BLaER1 (cell line): ENCODE results near the gene CALML6.
A peak's percentile ranks its signal among the peaks of the same experiment; 100 is the strongest.
"Not testable (repeated sequence)": the region's sequence is repeated elsewhere in the genome, so short reads cannot be mapped to it uniquely, and the experiment has no call there.

ENCODE experiments used
- H3K27ac ChIP-seq: shearing (Covaris generic); formaldehyde crosslinking; 2 replicates; pipeline ENCODE4 v1.8.1; 2022
- H3K27me3 ChIP-seq: shearing (Covaris generic); formaldehyde crosslinking; 2 replicates; pipeline ENCODE4 v1.8.1; 2022
- H3K36me3 ChIP-seq: shearing (Covaris generic); formaldehyde crosslinking; 2 replicates; pipeline ENCODE4 v1.8.1; 2022
- H3K4me1 ChIP-seq: shearing (Covaris generic); formaldehyde crosslinking; 2 replicates; pipeline ENCODE4 v1.8.1; 2022
- H3K4me2 ChIP-seq: shearing (Covaris generic); formaldehyde crosslinking; 2 replicates; pipeline ENCODE4 v1.8.1; 2022
- H3K4me3 ChIP-seq: shearing (Covaris generic); formaldehyde crosslinking; 2 replicates; pipeline ENCODE4 v1.8.1; 2022
- H3K9ac ChIP-seq: shearing (Covaris generic); formaldehyde crosslinking; 2 replicates; pipeline ENCODE4 v1.8.1; 2022
- H3K9me3 ChIP-seq: shearing (Covaris generic); formaldehyde crosslinking; 2 replicates; pipeline ENCODE4 v1.8.1; 2022
- H4K20me1 ChIP-seq: shearing (Covaris generic); formaldehyde crosslinking; 2 replicates; pipeline ENCODE4 v1.8.1; 2022
- Cebpa-rat ChIP-seq: shearing (Covaris generic); IDR thresholded peaks from 2 replicates; pipeline ENCODE4 v1.8.1; 2022

Gene CALML6

GRCh38 chr1:1879942-1880341 is 35.1 kb upstream of the CALML6 start:
- no peak overlapping the region for H3K9ac ChIP-seq
- H3K36me3 ChIP-seq: peaks cover 100% of the 10 kb centered on the region
- H3K4me3 ChIP-seq: no peak overlapping the region
- no peak for TF ChIP-seq Cebpa-rat
- peaks cover 49% of the 10 kb centered on the region for H3K4me1 ChIP-seq
- H3K9me3 ChIP-seq: peaks cover 17% of the 10 kb centered on the region
- no peak overlapping the region for H3K27ac ChIP-seq
- H3K27me3 ChIP-seq: no peaks in the 10 kb centered on the region
- H4K20me1 ChIP-seq: peaks cover 100% of the 10 kb centered on the region
- no peak overlapping the region for H3K4me2 ChIP-seq

- no peak overlapping the region for H3K4me2 ChIP-seq
- H3K9me3 ChIP-seq: peaks cover 9% of the 10 kb centered on the region; the same call in 1 of the 2 replicates
- H3K27ac ChIP-seq: no peak overlapping the region
- peaks cover 100% of the 10 kb centered on the region for H4K20me1 ChIP-seq
- H3K27me3 ChIP-seq: no peaks in the 10 kb centered on the region
- H3K4me1 ChIP-seq: peaks cover 50% of the 10 kb centered on the region
- H3K36me3 ChIP-seq: peaks cover 92% of the 10 kb centered on the region
- no peak for TF ChIP-seq Cebpa-rat
- no peak overlapping the region for H3K9ac ChIP-seq
- no peak overlapping the region for H3K4me3 ChIP-seq
Observed at GRCh38 chr1:1880617-1881312, 34.3 kb upstream of the CALML6 start.

DNA sequence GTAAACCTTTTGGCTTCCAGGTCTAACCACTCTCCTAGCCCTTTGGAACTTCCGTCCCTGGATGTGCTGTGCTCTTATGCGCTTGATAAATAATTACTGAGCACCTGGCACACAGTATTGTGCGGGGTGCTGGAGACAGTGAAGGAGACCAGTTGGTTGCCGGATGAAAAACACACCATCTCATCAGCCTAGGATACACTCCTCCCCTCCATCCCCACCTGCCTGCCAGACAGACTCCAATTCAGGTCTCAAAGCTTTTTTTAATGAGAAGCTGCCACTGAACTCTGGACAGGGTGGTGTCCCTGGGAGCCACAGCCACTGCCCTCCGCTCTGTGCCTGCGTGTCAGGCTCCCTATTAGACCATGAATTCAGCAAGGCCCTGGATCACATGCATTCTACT is 33.3 kb upstream of the CALML6 start:
- no peak for TF ChIP-seq Cebpa-rat
- Histone ChIP-seq H3K9me3 (no peaks in the 10 kb centered on the region; the same call in 1 of the 2 replicates), H3K27ac (no peak overlapping the region), H4K20me1 (peaks cover 100% of the 10 kb centered on the region), H3K27me3 (no peaks in the 10 kb centered on the region), H3K36me3 (peaks cover 91% of the 10 kb centered on the region), H3K4me1 (peaks cover 59% of the 10 kb centered on the region), H3K9ac (no peak overlapping the region), H3K4me3 (no peak overlapping the region), H3K4me2 (peak overlapping the region; percentile 25)

DNA sequence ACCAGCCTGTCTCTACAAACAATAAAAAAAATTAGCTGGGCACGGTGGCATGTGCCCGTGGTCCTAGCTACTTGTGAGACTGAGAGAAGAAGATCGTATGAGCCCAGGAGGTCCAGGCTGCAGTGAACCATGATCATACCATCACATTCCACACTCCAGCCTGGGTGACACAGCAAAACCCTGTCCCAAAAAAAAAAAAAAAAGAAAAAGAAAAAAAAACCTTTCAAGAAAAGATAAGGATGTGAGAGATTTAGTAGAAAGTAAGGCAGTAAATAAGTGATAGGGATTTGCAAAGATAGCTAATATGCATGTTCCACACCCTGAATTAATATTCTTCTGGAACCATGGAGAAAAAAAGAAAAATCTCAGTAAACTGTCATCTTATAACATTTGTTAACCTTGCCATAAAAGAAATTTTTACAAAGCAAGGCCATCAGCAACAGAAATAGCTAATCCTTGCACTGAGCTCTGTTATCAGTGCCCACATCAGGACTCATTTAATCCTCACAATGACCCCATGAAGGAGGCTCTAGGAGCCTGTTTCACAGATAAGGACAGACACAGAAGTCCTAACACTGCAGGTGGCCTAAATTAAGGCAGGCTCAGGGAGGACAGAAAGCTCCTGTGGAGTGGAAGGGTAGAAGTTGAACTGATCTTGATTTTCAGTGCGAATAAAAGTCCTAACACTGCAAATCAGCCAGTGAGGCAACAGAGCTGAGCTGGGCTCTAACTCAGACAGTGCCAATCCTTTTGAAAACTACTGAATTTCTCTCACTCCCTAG is 31.8 kb upstream of the CALML6 start:
- 0 out of 2 replicates have a peak overlapping the region, but pooled peaks have one; percentile 38 for H3K27ac ChIP-seq
- H3K4me2 ChIP-seq: no peak overlapping the region; the same call in 1 of the 2 replicates
- peak overlapping the region; percentile 45; the same call in 1 of the 2 replicates for H3K9ac ChIP-seq
- no peaks in the 10 kb centered on the region for H3K27me3 ChIP-seq
- H3K36me3 ChIP-seq: peaks cover 80% of the 10 kb centered on the region
- peaks cover 72% of the 10 kb centered on the region for H3K4me1 ChIP-seq
- H4K20me1 ChIP-seq: peaks cover 100% of the 10 kb centered on the region
- H3K9me3 ChIP-seq: no peaks in the 10 kb centered on the region
- H3K4me3 ChIP-seq: no peak overlapping the region
- TF ChIP-seq Cebpa-rat: no peak

DNA sequence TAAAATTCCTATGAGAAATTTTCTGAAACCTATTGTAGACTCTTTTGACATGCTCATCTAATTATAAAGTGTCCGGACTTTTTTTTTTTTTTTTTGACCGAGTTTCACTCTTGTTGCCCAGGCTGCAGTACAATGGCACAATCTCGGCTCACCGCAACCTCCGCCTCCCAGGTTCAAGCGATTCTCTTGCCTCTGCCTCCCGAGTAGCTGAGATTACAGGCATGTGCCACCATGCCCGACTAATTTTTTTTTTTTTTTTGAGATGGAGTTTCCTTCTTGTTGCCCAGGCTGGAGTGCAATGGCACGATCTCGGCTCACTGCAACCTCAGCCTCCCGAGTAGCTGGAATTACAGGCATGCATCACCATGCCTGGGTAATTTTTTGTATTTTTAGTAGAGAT is 31.2 kb upstream of the CALML6 start:
- not testable (repeated sequence) for H3K9ac ChIP-seq, H3K9me3 ChIP-seq, H3K27ac ChIP-seq, H3K27me3 ChIP-seq, H3K4me3 ChIP-seq
- H3K36me3 ChIP-seq: peaks cover 75% of the 10 kb centered on the region
- H3K4me2 ChIP-seq: peak overlapping the region; percentile 22
- peaks cover 100% of the 10 kb centered on the region for H4K20me1 ChIP-seq
- peaks cover 72% of the 10 kb centered on the region for H3K4me1 ChIP-seq

DNA sequence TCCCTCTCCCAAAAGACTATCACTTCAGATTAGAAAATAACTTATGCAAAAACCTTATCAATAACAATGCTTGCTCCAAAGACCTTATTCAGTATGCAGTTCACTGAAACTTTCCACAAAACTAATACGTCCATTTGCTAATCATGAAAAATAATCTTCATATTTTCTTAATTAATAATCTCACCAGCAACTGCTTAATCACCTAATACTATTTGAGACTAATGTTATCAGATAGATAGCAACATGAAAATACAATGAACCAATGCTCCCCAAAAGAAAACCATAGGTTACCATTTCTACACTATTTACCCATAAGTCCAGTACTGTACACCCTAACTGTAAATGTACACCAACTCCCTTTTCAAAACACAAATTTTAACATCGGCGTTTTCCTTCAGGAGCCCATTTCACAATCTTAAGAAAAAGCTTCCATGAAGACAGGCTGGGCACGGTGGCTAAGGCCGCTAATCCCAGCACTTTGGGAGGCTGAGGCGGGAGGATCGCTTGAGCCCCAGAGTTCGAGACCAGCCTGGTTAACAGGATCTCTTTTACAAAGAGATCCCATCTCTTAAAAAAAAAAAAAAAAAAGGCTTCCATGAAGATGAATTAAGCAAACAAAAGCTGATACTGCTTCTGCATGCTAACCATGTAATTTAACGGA is 25.8 kb upstream of the CALML6 start:
- H3K27ac ChIP-seq: peak overlapping the region; percentile 100
- H3K4me3 ChIP-seq: peak overlapping the region; percentile 83
- peaks cover 66% of the 10 kb centered on the region for H3K4me1 ChIP-seq
- no peaks in the 10 kb centered on the region for H3K27me3 ChIP-seq
- no peaks in the 10 kb centered on the region for H3K9me3 ChIP-seq
- TF ChIP-seq Cebpa-rat: no peak
- peak overlapping the region; percentile 88 for H3K4me2 ChIP-seq
- peaks cover 21% of the 10 kb centered on the region for H3K36me3 ChIP-seq
- H4K20me1 ChIP-seq: peaks cover 60% of the 10 kb centered on the region
- peak overlapping the region; percentile 99 for H3K9ac ChIP-seq

DNA sequence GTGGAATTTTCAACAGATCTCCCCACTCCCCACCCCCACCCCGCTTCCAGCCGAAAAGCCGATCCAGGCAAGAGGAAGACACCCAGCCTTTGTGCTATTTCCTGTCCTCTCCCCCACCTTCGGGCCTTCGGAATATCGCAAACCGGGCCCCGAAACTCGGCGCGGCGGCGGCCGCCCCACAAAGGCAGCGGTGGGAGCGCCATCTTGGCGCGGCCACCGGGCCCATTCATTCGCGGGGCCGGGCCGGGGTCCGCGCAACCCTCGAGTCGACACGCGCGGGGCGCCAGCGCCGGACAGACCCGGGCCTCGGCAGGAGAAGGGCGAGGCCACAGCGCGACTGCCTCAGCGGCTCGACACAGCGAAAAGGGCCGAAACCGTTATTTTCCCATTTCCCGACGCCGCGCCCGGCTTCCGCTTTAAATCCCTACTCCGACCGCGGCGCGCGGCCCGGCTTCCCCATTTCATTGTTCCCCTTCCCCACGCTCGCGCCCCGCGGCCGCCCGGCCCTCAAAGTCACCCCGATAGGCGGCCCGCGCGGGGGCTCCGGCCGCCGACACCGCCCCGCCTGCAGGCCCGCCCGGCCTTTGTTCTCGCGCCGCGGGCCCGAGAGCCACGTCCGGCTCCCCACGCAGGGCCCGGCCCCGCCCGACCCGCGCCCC is 25.1 kb upstream of the CALML6 start:
- peaks cover 52% of the 10 kb centered on the region for H4K20me1 ChIP-seq
- TF ChIP-seq Cebpa-rat: no peak
- H3K27ac ChIP-seq: peak overlapping the region; percentile 100

DNA sequence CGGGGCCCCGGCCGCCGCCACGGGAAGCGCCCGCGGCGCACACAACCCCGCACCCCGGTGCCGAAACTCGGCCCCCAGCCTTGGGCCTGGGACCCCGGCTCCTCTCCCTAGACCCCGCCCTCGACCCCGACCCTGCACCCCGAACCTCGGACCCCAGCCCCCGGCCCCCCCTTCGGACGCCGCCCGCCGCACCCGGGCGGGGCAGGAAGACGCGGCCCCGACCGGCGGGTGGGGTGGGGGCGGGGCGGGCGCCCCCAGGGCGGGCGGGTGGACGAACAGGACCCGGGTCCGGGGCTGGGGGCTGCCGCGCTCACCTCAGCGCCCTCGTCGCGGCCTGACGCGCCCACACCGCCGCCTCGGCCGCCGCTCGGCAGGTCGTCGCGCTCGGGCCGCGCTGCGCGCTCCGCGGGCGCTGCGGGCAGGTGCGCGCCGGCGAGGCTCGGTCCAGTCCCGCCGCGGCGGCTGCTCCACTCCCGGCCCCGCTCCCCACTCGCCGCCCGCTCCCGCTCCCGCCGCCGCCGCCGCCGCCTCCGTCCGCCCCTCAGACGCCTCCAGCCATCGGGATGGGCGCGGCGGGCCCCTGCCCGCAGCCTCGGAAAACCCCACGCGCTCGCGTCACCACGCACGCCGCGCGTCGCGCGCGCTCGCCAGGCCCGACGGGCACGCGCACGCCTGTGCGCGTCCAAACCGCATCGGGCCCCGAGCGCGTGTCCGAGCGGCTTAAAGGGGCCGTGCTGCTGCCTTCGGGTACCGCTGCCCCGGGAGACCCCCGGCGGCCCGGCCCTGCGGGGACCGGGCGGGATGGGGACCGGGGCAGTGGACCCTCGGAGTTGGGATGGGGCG is 24.3 kb upstream of the CALML6 start, which contains the start of gene GNB1:
GNB1 (minus strand) TSS at position 582 of the 843 bp plus-strand sequence. CDS start 65,634 bp downstream, outside the sequence.
- TF ChIP-seq Cebpa-rat: no peak

More for the DNA sequence above, 25.1 kb upstream of the CALML6 start:
- Histone ChIP-seq H3K27me3 (no peaks in the 10 kb centered on the region), H3K4me3 (peak overlapping the region; percentile 83), H3K4me1 (peaks cover 68% of the 10 kb centered on the region), H3K36me3 (peaks cover 14% of the 10 kb centered on the region), H3K9ac (peak overlapping the region; percentile 99), H3K4me2 (peak overlapping the region; percentile 88), H3K9me3 (no peaks in the 10 kb centered on the region)

More for the DNA sequence above, 24.3 kb upstream of the CALML6 start, which contains the start of gene GNB1:
- Histone ChIP-seq H3K27ac (peak within 1 kb of the TSS; percentile 100), H3K4me3 (peak within 1 kb of the TSS; percentile 83), H4K20me1 (peaks cover 45% of the 10 kb centered on the region), H3K9me3 (no peaks in the 10 kb centered on the region), H3K4me1 (peaks cover 75% of the 10 kb centered on the region), H3K4me2 (peak within 1 kb of the TSS; percentile 98), H3K9ac (peak within 1 kb of the TSS; percentile 99), H3K36me3 (peaks cover 14% of the 10 kb centered on the region), H3K27me3 (no peaks in the 10 kb centered on the region)
